Measurements from ENCODE around the gene TEN1.

Gene TEN1

GRCh38 chr17:76023900-76024237 lies 44.8 kb downstream of the TEN1 start:
- Histone ChIP-seq H3K9ac (ENCODE audit: low read length in 5 of 5) (no peak overlapping the region), H3K4me1 (ENCODE audit: control insufficient read depth in 5 of 5, insufficient read depth in 5 of 5, low read length in 5 of 5) (no peaks in the 10 kb centered on the region), H3K27ac (ENCODE audit: low read depth, low read length) (no peak overlapping the region), H3K27me3 (ENCODE audit: control insufficient read depth in 5 of 5, insufficient read depth in 4 of 5, low read length in 5 of 5) (peaks cover 0 to 14% (median 4%) of the 10 kb centered on the region in 5 donors), H3K36me3 (ENCODE audit: control insufficient read depth in 5 of 5, insufficient read depth in 5 of 5, low read length in 5 of 5) (no peaks in the 10 kb centered on the region), H3K4me3 (ENCODE audit: low read depth in 1 of 5, low read length in 5 of 5) (no peak overlapping the region), H3K9me3 (ENCODE audit: control insufficient read depth in 5 of 5, low read length in 5 of 5) (no peaks in the 10 kb centered on the region)

- Histone ChIP-seq H3K27me3 (ENCODE audit: control insufficient read depth in 5 of 5, insufficient read depth in 4 of 5, low read length in 5 of 5) (peaks cover 0 to 14% (median 4%) of the 10 kb centered on the region in 5 donors), H3K36me3 (ENCODE audit: control insufficient read depth in 5 of 5, insufficient read depth in 5 of 5, low read length in 5 of 5) (no peaks in the 10 kb centered on the region), H3K4me3 (ENCODE audit: low read depth in 1 of 5, low read length in 5 of 5) (no peak overlapping the region), H3K9me3 (ENCODE audit: control insufficient read depth in 5 of 5, low read length in 5 of 5) (no peaks in the 10 kb centered on the region), H3K27ac (ENCODE audit: low read depth, low read length) (no peak overlapping the region), H3K9ac (ENCODE audit: low read length in 5 of 5) (no peak overlapping the region), H3K4me1 (ENCODE audit: control insufficient read depth in 5 of 5, insufficient read depth in 5 of 5, low read length in 5 of 5) (peaks cover 0 to 1% (median 0%) of the 10 kb centered on the region in 5 donors)
These were observed 45.3 kb downstream of the TEN1 start for GRCh38 chr17:76024353-76024752.

GRCh38 chr17:76025294-76025693 lies 46.3 kb downstream of the TEN1 start:
- Histone ChIP-seq H3K27ac (ENCODE audit: low read depth, low read length) (no peak overlapping the region), H3K27me3 (ENCODE audit: control insufficient read depth in 5 of 5, insufficient read depth in 4 of 5, low read length in 5 of 5) (peaks cover 0 to 17% (median 4%) of the 10 kb centered on the region in 5 donors), H3K9ac (ENCODE audit: low read length in 5 of 5) (no peak overlapping the region), H3K4me1 (ENCODE audit: control insufficient read depth in 5 of 5, insufficient read depth in 5 of 5, low read length in 5 of 5) (peaks cover 0 to 8% (median 0%) of the 10 kb centered on the region in 5 donors), H3K36me3 (ENCODE audit: control insufficient read depth in 5 of 5, insufficient read depth in 5 of 5, low read length in 5 of 5) (no peaks in the 10 kb centered on the region), H3K4me3 (ENCODE audit: low read depth in 1 of 5, low read length in 5 of 5) (no peak overlapping the region), H3K9me3 (ENCODE audit: control insufficient read depth in 5 of 5, low read length in 5 of 5) (no peaks in the 10 kb centered on the region)

- Histone ChIP-seq H3K4me1 (ENCODE audit: control insufficient read depth in 5 of 5, insufficient read depth in 5 of 5, low read length in 5 of 5) (peaks cover 0 to 8% (median 0%) of the 10 kb centered on the region in 5 donors), H3K4me3 (ENCODE audit: low read depth in 1 of 5, low read length in 5 of 5) (no peak overlapping the region), H3K9ac (ENCODE audit: low read length in 5 of 5) (no peak overlapping the region), H3K36me3 (ENCODE audit: control insufficient read depth in 5 of 5, insufficient read depth in 5 of 5, low read length in 5 of 5) (no peaks in the 10 kb centered on the region), H3K27me3 (ENCODE audit: control insufficient read depth in 5 of 5, insufficient read depth in 4 of 5, low read length in 5 of 5) (peaks cover 0 to 17% (median 4%) of the 10 kb centered on the region in 5 donors), H3K9me3 (ENCODE audit: control insufficient read depth in 5 of 5, low read length in 5 of 5) (no peaks in the 10 kb centered on the region), H3K27ac (ENCODE audit: low read depth, low read length) (no peak overlapping the region)
These were observed 47.7 kb downstream of the TEN1 start for GRCh38 chr17:76026714-76027158.

- Histone ChIP-seq H3K27ac (ENCODE audit: low read depth, low read length) (no peak within 1 kb of the TSS), H3K9me3 (ENCODE audit: control insufficient read depth in 5 of 5, low read length in 5 of 5) (no peaks in the 10 kb centered on the region), H3K36me3 (ENCODE audit: control insufficient read depth in 5 of 5, insufficient read depth in 5 of 5, low read length in 5 of 5) (no peaks in the 10 kb centered on the region), H3K4me1 (ENCODE audit: control insufficient read depth in 5 of 5, insufficient read depth in 5 of 5, low read length in 5 of 5) (peaks cover 0 to 8% (median 0%) of the 10 kb centered on the region in 5 donors), H3K4me3 (ENCODE audit: low read depth in 1 of 5, low read length in 5 of 5) (no peak within 1 kb of the TSS), H3K9ac (ENCODE audit: low read length in 5 of 5) (no peak within 1 kb of the TSS), H3K27me3 (ENCODE audit: control insufficient read depth in 5 of 5, insufficient read depth in 4 of 5, low read length in 5 of 5) (peaks cover 0 to 19% (median 5%) of the 10 kb centered on the region in 5 donors)
These were observed 48.3 kb downstream of the TEN1 start, which contains the start of gene EVPL for GRCh38 chr17:76027159-76027839. TSS of gene EVPL (minus strand) at chr17:76027306. CDS start at chr17:76027198, 108 bp downstream.

- no peak overlapping the region for H3K27ac ChIP-seq (ENCODE audit: low read depth, low read length)
- H3K27me3 ChIP-seq (ENCODE audit: control insufficient read depth in 5 of 5, insufficient read depth in 4 of 5, low read length in 5 of 5) = peaks cover 0 to 5% (median 0%) of the 10 kb centered on the region in 5 donors
- H3K36me3 ChIP-seq (ENCODE audit: control insufficient read depth in 5 of 5, insufficient read depth in 5 of 5, low read length in 5 of 5) = no peaks in the 10 kb centered on the region
- H3K9me3 ChIP-seq (ENCODE audit: control insufficient read depth in 5 of 5, low read length in 5 of 5) = no peaks in the 10 kb centered on the region
- H3K4me3 ChIP-seq (ENCODE audit: low read depth in 1 of 5, low read length in 5 of 5) = no peak overlapping the region
- peaks cover 0 to 10% (median 4%) of the 10 kb centered on the region in 5 donors for H3K4me1 ChIP-seq (ENCODE audit: control insufficient read depth in 5 of 5, insufficient read depth in 5 of 5, low read length in 5 of 5)
- H3K9ac ChIP-seq (ENCODE audit: low read length in 5 of 5) = no peak overlapping the region
These were observed 53.2 kb downstream of the TEN1 start for GRCh38 chr17:76032073-76032779.

- no peaks in the 10 kb centered on the region for H3K9me3 ChIP-seq (ENCODE audit: control insufficient read depth in 5 of 5, low read length in 5 of 5)
- H3K27me3 ChIP-seq (ENCODE audit: control insufficient read depth in 5 of 5, insufficient read depth in 4 of 5, low read length in 5 of 5) = peaks cover 0 to 5% (median 0%) of the 10 kb centered on the region in 5 donors
- H3K4me1 ChIP-seq (ENCODE audit: control insufficient read depth in 5 of 5, insufficient read depth in 5 of 5, low read length in 5 of 5) = peaks cover 0 to 10% (median 4%) of the 10 kb centered on the region in 5 donors
- H3K4me3 ChIP-seq (ENCODE audit: low read depth in 1 of 5, low read length in 5 of 5) = no peak overlapping the region
- H3K27ac ChIP-seq (ENCODE audit: low read depth, low read length) = no peak overlapping the region
- H3K9ac ChIP-seq (ENCODE audit: low read length in 5 of 5) = no peak overlapping the region
- H3K36me3 ChIP-seq (ENCODE audit: control insufficient read depth in 5 of 5, insufficient read depth in 5 of 5, low read length in 5 of 5) = peaks cover 0 to 1% (median 0%) of the 10 kb centered on the region in 5 donors
These were observed 53.7 kb downstream of the TEN1 start for GRCh38 chr17:76032780-76033108.

- peaks cover under 1 to 4% (median 3%) of the 10 kb centered on the region in 5 donors for H3K36me3 ChIP-seq (ENCODE audit: control insufficient read depth in 5 of 5, insufficient read depth in 5 of 5, low read length in 5 of 5)
- no peak overlapping the region for H3K4me3 ChIP-seq (ENCODE audit: low read depth in 1 of 5, low read length in 5 of 5)
- no peak overlapping the region for H3K27ac ChIP-seq (ENCODE audit: low read depth, low read length)
- H3K27me3 ChIP-seq (ENCODE audit: control insufficient read depth in 5 of 5, insufficient read depth in 4 of 5, low read length in 5 of 5) = peaks cover 0 to 5% (median 0%) of the 10 kb centered on the region in 5 donors
- no peaks in the 10 kb centered on the region for H3K9me3 ChIP-seq (ENCODE audit: control insufficient read depth in 5 of 5, low read length in 5 of 5)
- peaks cover 0 to 10% (median 4%) of the 10 kb centered on the region in 5 donors for H3K4me1 ChIP-seq (ENCODE audit: control insufficient read depth in 5 of 5, insufficient read depth in 5 of 5, low read length in 5 of 5)
- H3K9ac ChIP-seq (ENCODE audit: low read length in 5 of 5) = no peak overlapping the region
These were observed 54.1 kb downstream of the TEN1 start for GRCh38 chr17:76033139-76033538.

- Histone ChIP-seq H3K27me3 (ENCODE audit: control insufficient read depth in 5 of 5, insufficient read depth in 4 of 5, low read length in 5 of 5) (peaks cover 0 to 4% (median 0%) of the 10 kb centered on the region in 5 donors), H3K9ac (ENCODE audit: low read length in 5 of 5) (peak overlapping the region in 1 of 5 donors; percentile 42), H3K36me3 (ENCODE audit: control insufficient read depth in 5 of 5, insufficient read depth in 5 of 5, low read length in 5 of 5) (peaks cover 7 to 19% (median 16%) of the 10 kb centered on the region in 5 donors), H3K9me3 (ENCODE audit: control insufficient read depth in 5 of 5, low read length in 5 of 5) (no peaks in the 10 kb centered on the region), H3K27ac (ENCODE audit: low read depth, low read length) (no peak overlapping the region), H3K4me3 (ENCODE audit: low read depth in 1 of 5, low read length in 5 of 5) (no peak overlapping the region), H3K4me1 (ENCODE audit: control insufficient read depth in 5 of 5, insufficient read depth in 5 of 5, low read length in 5 of 5) (peaks cover 0 to 6% (median 3%) of the 10 kb centered on the region in 5 donors)
These were observed 55.6 kb downstream of the TEN1 start for GRCh38 chr17:76034428-76035350.

Data from subcutaneous abdominal adipose tissue (tissue), 5 donors.